WTC11 (cell line): Measurements from ENCODE around the gene MTNR1A.

ENCODE experiments used
- MAX ChIP-seq: sonication (generic); formaldehyde crosslinking; IDR thresholded peaks from 2 replicates; pipeline ENCODE4 v1.8.0; 2022; ENCODE audit warnings: mild to moderate bottlenecking, missing genetic modification reagents
- TF ChIP-seq, protein P1 (sequence below): fragments of 200-600 bp; IDR thresholded peaks from 2 replicates; pipeline ENCODE4 v1.8.0; 2022; ENCODE audit warnings: antibody characterized with exemption

- TF ChIP-seq, protein P1, sequence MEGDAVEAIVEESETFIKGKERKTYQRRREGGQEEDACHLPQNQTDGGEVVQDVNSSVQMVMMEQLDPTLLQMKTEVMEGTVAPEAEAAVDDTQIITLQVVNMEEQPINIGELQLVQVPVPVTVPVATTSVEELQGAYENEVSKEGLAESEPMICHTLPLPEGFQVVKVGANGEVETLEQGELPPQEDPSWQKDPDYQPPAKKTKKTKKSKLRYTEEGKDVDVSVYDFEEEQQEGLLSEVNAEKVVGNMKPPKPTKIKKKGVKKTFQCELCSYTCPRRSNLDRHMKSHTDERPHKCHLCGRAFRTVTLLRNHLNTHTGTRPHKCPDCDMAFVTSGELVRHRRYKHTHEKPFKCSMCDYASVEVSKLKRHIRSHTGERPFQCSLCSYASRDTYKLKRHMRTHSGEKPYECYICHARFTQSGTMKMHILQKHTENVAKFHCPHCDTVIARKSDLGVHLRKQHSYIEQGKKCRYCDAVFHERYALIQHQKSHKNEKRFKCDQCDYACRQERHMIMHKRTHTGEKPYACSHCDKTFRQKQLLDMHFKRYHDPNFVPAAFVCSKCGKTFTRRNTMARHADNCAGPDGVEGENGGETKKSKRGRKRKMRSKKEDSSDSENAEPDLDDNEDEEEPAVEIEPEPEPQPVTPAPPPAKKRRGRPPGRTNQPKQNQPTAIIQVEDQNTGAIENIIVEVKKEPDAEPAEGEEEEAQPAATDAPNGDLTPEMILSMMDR: no peak
- TF ChIP-seq MAX (CRISPR knock-in tag): no peak
These were observed 41.6 kb upstream of the MTNR1A start for GRCh38 chr4:186596850-186597390.
